ENCODE results near the gene MGRN1. TPM values are rescaled to one million over a fixed set of nuclear protein-coding genes. Genes with fewer than 3 reads are reported as not detected.

The MGRN1 gene
- total and polyA plus RNA-seq, 2 experiments from 2014 or later = 29.2 to 30.8 TPM

GRCh38 chr16:4636196-4636595, 11.6 kb downstream of the MGRN1 start:
- 97% methylated on average over 13 of the region's 13 CpGs for WGBS (ENCODE audit: low lambda C conversion rate, missing lambda C conversion rate)
- no peak overlapping the region for H2AFZ ChIP-seq
- DNase-seq (ENCODE audit: low spot score) = no peak
- no peak overlapping the region for H3K4me2 ChIP-seq
- H3K9me2 ChIP-seq (replicated peaks; ENCODE audit: insufficient read depth) = no peaks in the 10 kb centered on the region
- TF ChIP-seq EZH2 (IDR thresholded peaks at IDR 0.05; ENCODE audit: borderline replicate concordance) = no peak
- TF ChIP-seq EZH2phosphoT487 (IDR thresholded peaks at IDR 0.05; ENCODE audit: low read depth, severe bottlenecking, unreplicated experiment) = no peak
- TF ChIP-seq, protein P1, sequence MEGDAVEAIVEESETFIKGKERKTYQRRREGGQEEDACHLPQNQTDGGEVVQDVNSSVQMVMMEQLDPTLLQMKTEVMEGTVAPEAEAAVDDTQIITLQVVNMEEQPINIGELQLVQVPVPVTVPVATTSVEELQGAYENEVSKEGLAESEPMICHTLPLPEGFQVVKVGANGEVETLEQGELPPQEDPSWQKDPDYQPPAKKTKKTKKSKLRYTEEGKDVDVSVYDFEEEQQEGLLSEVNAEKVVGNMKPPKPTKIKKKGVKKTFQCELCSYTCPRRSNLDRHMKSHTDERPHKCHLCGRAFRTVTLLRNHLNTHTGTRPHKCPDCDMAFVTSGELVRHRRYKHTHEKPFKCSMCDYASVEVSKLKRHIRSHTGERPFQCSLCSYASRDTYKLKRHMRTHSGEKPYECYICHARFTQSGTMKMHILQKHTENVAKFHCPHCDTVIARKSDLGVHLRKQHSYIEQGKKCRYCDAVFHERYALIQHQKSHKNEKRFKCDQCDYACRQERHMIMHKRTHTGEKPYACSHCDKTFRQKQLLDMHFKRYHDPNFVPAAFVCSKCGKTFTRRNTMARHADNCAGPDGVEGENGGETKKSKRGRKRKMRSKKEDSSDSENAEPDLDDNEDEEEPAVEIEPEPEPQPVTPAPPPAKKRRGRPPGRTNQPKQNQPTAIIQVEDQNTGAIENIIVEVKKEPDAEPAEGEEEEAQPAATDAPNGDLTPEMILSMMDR (IDR thresholded peaks at IDR 0.05; ENCODE audit: poor library complexity) = no peak
- no peaks in the 10 kb centered on the region for H3K27me3 ChIP-seq
- H3K79me2 ChIP-seq = peaks cover 97% of the 10 kb centered on the region
- no peaks in the 10 kb centered on the region for H3K36me3 ChIP-seq (replicated peaks; ENCODE audit: insufficient read depth, low read depth)
- H3K27ac ChIP-seq = no peak overlapping the region
- no peaks in the 10 kb centered on the region for H3K4me1 ChIP-seq (ENCODE audit: insufficient read depth)
- H3K9me3 ChIP-seq (ENCODE audit: low read depth) = no peaks in the 10 kb centered on the region
- peaks cover 82% of the 10 kb centered on the region for H4K20me1 ChIP-seq (ENCODE audit: insufficient read depth, poor library complexity, severe bottlenecking)
- no peak overlapping the region for H3K4me3 ChIP-seq

DNA sequence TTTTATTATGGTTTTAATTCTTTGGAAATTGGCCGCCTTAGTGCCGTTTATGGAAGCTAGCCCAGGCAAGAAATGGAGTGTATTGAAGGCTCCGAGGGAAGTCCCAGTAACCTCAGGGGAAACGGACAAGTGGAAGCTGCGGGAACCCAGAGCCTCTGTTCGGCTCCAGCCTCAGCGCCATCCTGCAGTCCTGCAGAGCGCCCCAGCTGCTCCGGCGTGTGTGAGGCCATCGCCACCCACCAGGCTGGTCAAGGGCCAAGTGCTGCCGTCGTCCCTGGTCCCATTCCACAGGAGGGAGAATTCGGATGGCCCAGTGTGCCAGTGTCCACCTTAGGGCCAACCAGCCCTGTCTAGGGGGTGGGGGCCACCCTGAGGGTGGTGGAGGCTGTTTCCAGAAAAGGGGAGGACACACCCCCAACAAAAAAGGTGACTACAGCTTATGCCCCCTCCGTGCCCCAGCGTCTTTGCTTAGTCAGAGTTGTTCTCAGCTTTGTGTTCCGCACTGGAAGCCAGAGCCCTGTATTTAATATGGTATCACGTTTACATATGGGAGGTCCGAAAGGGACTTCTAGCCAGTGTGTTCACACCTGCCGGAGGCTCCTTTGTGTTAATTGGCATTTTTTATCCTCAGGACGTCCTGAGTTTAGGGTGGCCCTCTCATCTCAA, 13.0 kb downstream of the MGRN1 start:
- WGBS (ENCODE audit: low lambda C conversion rate, missing lambda C conversion rate) = 94% methylated on average over 21 of the region's 21 CpGs
- TF ChIP-seq EZH2phosphoT487 (IDR thresholded peaks at IDR 0.05; ENCODE audit: low read depth, severe bottlenecking, unreplicated experiment) = no peak
- TF ChIP-seq, protein P1 (IDR thresholded peaks at IDR 0.05; ENCODE audit: poor library complexity) = no peak
- TF ChIP-seq EZH2 (IDR thresholded peaks at IDR 0.05; ENCODE audit: borderline replicate concordance) = no peak
- H3K4me3 ChIP-seq = no peak overlapping the region
- H3K36me3 ChIP-seq (replicated peaks; ENCODE audit: insufficient read depth, low read depth) = no peaks in the 10 kb centered on the region
- H2AFZ ChIP-seq = no peak overlapping the region
- H3K79me2 ChIP-seq = peaks cover 100% of the 10 kb centered on the region
- no peaks in the 10 kb centered on the region for H3K9me2 ChIP-seq (replicated peaks; ENCODE audit: insufficient read depth)
- no peaks in the 10 kb centered on the region for H3K4me1 ChIP-seq (ENCODE audit: insufficient read depth)
- DNase-seq (ENCODE audit: low spot score) = no peak
- no peaks in the 10 kb centered on the region for H3K9me3 ChIP-seq (ENCODE audit: low read depth)
- H4K20me1 ChIP-seq (ENCODE audit: insufficient read depth, poor library complexity, severe bottlenecking) = peaks cover 87% of the 10 kb centered on the region
- H3K4me2 ChIP-seq = no peak overlapping the region
- H3K27me3 ChIP-seq = no peaks in the 10 kb centered on the region
- H3K27ac ChIP-seq = no peak overlapping the region

DNA sequence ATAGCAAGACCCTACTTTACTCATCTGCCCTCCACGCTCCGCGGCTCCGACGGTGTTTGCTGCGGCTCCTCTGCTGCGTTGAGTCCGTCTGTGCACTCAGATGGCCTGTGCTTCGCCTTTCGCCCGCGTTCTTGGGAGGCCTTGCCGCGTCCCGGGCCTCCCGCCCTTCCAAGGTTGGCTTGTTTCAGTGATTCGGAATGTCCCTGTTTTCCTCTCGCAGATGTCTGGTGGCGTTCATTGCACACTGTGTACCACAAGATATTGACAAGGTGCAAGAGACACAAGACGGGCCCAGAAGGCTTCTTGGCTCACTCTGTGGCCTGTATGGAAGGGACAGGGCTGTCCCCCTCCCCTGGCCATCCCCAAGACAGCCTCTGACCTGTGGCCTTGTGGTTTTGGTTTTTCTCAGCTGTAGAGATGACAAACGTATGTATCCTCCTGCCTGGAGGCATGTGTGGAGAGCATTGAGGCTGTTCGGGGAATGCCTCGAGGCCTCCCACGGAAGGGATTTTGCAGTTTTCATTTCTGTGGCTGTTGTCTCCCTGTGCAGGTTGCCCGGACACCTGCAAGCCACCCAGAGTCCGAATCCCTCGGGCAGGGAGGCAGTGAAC, 15.4 kb downstream of the MGRN1 start:
- Histone ChIP-seq H4K20me1 (ENCODE audit: insufficient read depth, poor library complexity, severe bottlenecking) (peaks cover 72% of the 10 kb centered on the region), H3K4me1 (ENCODE audit: insufficient read depth) (no peaks in the 10 kb centered on the region), H2AFZ (no peak overlapping the region), H3K79me2 (peaks cover 100% of the 10 kb centered on the region), H3K27me3 (no peaks in the 10 kb centered on the region), H3K27ac (no peak overlapping the region), H3K4me2 (no peak overlapping the region), H3K36me3 (replicated peaks; ENCODE audit: insufficient read depth, low read depth) (no peaks in the 10 kb centered on the region), H3K9me3 (ENCODE audit: low read depth) (no peaks in the 10 kb centered on the region), H3K4me3 (no peak overlapping the region), H3K9me2 (replicated peaks; ENCODE audit: insufficient read depth) (no peaks in the 10 kb centered on the region)
- 86% methylated on average over 27 of the region's 27 CpGs for WGBS (ENCODE audit: low lambda C conversion rate, missing lambda C conversion rate)
- TF ChIP-seq, protein P1 (IDR thresholded peaks at IDR 0.05; ENCODE audit: poor library complexity) = no peak
- no peak for TF ChIP-seq EZH2 (IDR thresholded peaks at IDR 0.05; ENCODE audit: borderline replicate concordance)
- TF ChIP-seq EZH2phosphoT487 (IDR thresholded peaks at IDR 0.05; ENCODE audit: low read depth, severe bottlenecking, unreplicated experiment) = no peak
- no peak for DNase-seq (ENCODE audit: low spot score)

All from hepatocyte (in vitro differentiated cells).